GM21526 (cell line): ENCODE results near the gene AGAP1.

Experiments used
- ATAC-seq: cut with Tn5 transposase; IDR thresholded peaks from one replicate; pipeline ENCODE4 v1.9.1; 2021; ENCODE audit warnings: moderate library complexity; ENCODE audit not compliant: unreplicated experiment, low FRiP score

The AGAP1 gene

DNA sequence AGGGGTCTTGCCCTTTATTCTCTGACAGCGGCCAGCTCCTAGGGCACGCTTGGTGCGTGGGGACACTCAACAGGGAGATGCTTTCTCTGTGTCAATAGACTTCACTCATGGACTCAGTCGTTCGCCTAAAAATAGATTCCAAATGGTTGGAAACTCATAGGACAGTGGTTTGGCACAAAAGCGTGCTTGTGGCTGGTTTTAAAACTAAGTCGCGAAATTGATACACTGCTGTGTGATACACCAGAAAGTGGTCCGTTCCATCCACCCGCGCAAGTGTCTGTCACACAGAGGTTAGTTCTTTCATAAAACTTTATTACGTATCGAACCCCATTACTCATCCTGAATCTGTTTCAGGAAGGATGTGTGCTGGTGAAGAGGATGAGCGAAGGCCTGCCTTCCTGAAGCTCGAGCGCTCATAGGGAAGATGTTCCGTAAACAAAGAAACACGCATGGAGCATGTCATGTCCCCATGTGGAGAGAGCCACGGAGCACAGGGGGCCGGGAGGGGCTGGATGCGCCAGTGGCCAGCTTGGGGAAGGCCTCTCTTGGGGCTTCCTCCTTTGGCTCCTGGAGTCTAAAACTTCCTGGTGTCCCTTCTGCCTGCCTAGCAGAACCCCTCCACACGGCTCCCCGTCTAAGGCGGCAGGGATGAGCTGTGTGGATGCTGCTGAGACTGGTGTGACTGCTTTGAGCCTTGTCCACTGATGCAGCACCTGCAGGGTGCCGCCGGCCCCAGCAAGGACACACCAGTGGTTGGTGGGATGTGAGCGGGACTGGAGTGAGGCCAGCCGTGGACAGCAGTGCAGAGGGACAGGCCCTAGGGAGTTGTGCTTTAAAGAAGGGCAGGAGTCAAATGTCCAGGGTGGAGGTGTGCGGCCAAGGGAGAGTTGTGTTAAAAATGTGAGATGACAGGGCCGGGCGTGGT, 467.1 kb downstream of the AGAP1 start:
- ATAC-seq = no peak

DNA sequence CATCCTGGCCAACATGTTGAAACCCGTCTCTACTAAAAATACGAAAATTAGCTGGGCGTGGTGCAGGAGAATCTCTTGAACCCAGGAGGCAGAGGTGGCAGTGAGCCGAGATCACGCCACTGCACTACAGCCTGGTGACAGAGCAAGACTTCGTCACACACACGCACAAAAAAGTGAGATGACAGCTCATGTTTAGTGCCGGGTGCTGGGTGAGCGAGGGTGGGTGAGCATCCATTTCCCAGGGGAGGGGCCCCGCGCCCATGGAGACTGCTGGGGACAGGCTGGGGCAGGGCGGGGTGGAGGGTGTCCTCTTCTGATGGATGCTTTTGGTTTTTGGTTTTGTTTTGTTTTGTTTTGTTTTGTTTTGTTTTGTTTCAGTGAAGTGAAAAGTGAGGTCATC, 467.9 kb downstream of the AGAP1 start:
- no peak for ATAC-seq

DNA sequence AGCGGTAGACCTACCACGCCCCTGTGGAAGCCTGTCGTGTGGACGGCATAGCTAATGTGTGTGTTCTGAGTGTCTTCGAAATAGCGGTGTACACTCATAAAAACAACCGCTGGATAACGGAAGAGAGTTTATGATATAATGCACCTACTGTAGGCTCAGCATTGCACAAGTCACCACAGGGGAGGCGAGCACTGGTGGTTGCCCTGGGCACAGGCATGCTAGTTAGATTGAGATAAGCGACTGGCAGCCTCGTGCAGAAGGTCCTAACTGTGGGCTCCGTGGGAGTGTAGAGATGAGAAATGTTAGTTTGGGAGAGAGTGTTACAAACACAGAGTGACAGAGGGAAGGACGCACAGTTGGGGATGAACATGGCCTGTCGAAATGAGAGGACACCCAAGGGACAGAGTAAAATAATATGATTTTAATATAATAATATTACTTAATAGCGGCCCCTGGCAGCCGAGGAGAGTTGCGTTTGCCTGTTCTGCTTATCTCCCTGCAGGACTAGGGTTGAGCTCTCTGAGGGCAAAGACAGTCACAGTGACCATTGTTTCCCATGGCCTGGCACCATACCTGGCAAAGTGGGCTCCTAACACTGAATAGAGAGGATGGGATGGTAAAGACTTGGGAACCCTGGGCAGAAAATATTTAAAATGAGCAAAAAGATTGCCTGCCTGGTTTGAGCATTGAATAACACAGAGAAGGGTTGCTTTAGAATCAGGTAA, 470.2 kb downstream of the AGAP1 start:
- ATAC-seq = no peak

DNA sequence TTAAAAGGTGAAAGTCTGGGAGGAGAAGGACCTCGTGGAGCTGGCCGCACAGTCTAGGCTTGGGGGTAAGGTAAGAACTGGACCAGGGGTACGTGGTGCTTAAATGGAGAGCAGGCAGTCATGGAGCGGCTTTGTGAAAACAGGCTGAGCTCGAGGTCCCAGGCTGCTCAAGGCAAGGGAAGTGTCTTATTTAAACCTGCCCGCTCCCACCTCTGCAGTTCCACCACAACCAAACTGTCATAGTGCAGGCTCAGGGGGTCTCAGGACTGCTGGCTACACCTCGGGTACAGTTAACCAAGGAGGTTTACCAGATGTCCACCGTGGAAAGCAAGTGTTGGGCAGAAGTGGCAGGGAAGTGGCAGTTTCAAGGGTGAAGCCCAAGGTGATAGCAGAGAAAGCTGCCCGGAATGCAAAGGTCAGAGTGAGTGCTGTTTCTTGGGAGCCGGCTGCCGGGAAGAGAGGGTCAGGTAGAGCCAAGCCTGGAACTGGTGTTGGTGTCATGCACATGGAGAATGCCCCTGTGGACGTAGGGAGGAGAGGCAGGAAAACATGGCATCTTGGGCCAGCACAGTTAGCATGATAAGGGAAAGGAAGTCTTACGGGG, 471.0 kb downstream of the AGAP1 start:
- no peak for ATAC-seq

DNA sequence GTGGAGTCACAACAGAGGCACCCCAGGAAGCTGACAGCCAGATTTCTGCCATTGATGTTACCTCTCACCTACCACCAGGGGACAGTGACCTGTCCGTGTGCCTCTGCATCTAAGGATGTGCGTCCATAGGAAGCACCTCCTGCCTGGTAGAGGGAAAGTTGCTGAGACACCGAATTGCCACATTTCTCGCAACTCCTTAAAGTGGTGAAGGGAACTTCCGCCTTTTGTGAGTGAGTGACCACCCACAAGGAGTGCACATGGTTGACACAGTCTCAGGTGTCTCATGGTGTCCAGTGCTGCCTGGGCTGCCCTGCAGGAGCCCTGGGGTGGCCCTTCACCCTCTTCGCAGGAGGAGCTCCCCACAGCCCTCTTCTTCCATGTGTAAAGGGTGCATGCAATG, 472.6 kb downstream of the AGAP1 start:
- no peak for ATAC-seq

DNA sequence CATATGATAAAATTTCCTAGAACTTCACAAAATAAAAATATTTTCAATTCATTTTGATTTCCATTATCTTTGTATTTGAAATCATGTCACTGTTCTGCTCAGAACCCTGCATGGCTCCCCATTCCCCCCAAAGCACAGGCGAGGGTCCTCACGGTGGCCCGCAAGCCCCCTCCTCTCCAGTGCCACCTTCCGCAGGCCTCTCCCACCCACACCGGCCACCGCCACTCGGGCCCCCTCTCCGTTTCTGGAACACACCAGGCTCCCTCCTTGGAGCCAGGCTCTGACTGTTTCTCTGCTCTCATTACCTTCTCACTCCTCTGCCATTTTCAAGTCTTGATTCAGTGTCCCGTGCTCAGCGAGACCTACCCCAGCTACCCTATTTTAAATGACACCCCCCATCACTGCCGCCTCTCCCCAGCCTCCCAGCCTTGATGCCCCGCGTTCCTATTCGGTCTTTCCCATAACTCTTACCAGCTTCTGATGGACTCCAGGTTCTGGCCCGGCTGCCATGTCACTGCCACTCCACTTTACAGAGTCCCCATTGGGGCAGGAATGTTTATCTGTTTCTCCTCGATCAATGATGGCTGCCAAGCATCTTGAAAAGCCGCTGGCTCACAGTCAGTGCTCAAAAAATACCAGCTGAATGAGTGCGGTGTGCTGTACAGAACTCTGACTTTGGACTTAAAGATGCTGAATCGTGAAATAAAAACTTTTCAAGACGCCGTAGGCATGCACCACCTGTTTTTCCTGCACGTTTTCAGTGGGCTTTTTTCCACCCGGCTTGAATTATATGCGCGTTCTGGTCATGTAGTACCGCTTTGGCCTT, 473.3 kb downstream of the AGAP1 start:
- no peak for ATAC-seq

DNA sequence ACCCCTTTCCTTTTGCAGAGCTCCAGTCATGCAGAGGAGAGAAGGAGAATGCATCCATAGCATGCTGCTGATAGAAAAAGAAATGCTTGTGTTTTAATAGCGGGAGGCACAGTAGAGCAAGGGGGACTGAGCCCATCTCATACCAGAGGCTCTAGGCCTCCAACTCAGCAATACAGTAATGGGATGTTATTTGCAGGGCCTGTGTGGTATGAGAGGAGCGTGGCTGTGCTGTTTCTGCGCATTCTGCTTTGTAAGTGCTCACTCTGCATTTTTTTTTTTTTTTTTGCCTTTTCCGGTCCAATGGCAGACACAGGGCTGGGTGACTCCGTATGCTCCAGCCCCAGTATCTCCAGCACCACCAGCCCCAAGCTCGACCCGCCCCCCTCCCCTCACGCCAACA, 474.3 kb downstream of the AGAP1 start:
- no peak for ATAC-seq

DNA sequence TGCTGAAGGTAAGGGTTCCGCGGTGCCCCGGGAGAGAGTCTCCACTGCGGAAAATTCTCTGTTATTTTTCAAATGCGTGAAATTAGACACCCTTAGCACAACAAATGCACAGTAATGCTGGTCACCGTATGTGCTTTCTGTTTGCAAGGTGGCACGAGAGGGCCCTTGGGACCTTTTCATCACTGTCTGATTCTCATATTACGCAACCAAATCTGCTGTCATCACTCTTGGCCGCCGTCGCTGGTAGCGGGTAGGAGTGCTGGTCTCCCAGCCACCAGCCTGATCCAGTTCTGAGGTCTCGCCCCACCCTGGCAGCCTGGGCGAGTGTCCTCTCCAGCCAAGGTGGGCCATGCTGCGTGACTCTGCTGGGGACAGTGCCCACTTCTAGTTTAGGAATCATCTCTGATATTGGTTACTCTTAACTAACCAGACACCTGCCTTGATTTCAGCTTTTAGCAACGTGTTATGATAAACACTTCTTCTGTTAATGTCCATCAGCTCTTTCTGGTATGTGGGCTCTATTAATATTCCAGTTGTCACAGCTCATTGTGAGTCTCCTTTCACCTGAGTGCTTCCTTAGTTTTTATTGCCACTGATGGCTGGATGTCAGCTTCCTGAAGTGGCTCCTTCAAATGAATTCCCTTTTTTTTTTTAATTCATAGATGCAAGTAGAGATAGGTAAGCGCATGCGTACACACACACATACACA, 474.9 kb downstream of the AGAP1 start:
- ATAC-seq = no peak

DNA sequence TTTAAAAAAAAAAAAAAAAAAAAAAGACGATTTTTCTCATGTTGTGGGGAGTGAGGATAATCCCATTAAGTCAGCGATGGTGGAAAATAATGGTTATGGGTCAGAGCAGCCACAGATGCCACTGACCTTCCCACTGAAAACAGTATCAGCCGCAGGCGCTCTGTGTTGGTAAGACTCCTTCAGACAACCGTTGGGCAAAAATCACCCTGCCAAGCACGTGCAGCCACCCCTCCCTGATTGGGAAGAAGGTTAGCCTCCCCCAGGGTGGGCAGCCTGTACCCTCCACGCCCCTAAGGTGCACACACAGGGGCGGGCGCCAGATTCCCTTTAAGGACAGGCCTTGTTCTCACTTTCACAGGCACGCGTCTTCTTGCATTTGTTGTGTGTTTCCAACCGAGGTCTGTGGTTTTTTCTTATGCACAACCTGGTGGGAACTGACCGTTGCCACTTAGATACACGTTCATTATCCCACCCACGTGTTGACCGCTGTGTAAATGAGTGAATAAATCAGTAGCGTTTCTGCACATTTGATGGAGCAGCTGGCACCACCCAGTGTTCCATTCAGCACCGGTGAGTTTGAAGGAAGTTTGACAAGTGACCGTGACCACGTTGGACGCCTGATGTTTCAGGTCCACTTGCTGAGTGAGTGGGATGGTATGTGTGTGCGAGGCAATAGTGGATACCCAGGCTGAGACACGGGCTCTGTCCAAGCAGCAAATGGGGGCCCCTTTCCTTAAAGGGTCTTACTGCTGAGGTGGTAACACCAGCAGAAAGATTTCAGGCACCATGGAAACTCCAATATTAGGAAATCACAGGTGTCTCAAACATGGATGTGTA, 476.6 kb downstream of the AGAP1 start:
- no peak for ATAC-seq

DNA sequence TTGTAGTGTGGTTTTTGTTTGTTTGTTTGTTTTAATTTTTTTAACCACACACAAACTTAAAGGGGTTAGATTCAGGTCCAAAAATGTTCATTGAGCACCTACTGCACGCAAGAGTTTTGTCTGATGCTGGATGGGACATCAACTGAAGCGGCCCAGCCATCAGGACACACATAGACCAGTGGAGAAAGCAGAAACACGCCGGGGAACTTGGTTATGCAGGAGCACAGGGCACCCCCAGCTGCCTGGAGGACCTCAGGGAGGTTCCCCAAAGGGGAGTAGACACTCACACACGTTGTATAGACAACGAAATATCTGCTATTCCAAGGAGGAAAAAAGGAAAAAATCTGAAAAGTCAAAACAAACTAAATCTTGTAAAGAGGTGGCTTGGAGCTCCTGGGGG, 482.7 kb downstream of the AGAP1 start:
- no peak for ATAC-seq

DNA sequence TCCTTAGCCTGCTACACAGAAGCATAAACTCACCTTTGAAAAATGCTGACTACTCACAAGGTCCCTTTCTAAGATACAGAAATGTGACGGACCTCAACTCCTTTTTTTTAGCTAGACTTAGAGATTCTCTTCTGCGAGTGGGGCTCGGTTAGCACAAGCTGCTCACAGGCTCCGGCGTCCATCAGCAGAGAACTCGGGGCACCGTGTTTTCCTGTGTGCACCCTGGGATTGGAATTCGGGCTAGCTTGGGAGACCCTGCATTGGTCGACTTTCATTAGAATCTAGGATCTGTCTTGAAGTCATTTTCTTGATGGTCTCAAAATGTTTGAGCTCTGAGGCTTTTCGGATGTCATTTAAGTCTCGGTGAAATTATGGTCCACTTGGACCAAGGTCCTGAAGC, 483.1 kb downstream of the AGAP1 start:
- no peak for ATAC-seq

DNA sequence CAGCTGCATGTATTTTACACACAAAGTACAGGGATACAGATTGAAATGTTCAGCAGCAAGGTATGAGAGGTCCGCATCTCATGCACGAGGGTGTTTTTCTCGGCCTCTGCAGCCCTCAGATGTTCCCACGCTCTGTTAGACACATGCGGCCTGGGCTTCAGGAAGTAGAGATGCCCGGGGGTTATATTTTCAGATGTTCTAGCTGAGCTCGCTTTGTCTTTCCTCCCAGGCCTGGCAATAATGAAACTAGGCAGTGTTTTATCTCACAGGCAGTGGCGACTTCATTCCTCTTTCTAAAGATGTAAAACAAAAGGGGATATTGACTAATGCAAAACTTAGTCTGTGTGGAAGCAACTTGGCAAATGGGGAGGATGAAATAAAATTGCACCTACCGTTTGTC, 483.6 kb downstream of the AGAP1 start:
- ATAC-seq = no peak

DNA sequence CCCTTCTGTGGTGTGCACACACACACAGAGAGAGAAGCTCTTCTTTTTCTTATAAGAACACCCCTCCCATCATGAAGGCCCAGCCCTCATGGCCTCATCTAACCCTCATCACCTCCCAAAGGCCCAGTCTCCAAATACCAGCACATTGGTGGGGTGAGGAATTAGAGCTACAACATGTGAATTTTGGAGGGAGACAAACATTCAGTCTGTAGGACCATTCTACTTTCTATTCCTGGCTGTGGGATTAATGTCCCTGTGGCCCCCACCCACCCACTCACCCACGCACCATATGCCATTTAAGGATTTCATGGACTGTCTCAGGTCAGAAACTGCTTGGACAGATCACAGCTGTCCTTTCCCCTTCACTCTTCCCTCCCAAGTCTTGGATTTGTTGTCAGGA, 484.2 kb downstream of the AGAP1 start:
- ATAC-seq = no peak

DNA sequence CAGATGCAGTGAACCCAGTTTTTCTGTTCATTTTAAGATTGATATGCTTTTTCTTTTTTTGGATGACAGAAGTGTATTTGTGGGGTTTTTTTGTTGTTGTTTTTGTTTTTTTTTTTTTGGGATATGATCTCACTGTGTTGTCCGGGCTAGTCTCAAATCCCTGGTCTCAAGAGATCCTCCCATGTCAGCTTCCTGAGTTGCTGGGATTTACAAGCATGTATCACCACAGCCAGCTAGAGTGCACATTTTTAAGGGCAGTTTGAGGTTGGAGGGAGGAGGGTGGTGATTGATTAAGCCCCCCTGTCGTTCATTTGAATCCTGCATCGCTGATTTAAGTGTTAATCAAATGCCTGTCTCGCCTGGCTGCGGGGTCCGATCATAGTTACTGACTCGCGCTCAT, 485.2 kb downstream of the AGAP1 start:
- no peak for ATAC-seq

DNA sequence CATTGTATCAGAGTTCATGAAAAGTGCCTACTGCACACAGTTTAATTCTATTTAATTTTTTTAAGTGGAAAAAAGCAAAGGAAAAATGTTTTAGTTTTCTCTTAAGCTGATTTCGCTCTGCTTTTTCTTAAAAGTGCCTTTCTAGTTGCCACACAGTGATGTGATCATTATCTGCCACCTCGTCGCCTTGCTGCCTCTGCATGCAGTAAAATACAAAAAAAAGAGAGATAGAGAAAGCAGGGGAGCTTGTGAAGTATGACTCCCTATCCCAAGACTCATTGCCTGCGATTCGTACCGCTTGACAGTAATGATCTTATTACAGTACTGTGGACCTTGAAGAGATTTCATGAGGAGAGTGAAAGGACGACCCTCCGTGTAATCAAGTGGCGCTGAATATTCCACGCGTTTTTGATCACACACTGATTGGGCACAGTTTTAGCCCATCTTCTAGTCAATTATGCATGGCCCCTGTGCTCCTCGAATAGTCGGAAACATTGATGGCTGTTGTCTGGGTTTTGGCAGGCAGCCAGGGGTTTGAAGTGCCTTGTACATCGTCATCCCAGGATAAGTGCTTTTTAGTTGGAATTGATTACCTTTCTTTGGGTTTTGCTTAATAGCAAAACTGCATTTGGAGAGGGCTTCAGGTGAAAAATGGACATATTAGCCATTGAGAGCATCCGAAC, 486.1 kb downstream of the AGAP1 start:
- no peak for ATAC-seq

DNA sequence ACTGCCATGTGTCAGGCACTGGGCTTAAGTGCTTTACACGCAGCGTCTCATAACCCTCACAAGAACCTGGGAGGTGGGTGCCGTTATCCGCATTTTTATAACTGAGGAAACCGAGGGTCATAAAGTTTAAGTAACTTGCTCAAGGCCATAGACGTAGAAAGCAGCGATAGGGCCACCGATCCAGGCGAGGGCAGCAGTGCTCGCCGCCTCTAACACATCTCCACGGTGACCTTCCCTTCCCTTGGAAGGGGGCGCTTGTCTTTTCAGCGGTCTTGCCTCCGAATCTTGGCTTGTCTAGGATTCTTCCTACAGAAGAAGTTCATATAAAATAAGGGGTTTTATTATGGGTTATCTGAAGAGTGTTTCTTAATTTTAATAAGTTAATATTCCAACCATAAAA, 487.8 kb downstream of the AGAP1 start:
- no peak for ATAC-seq

DNA sequence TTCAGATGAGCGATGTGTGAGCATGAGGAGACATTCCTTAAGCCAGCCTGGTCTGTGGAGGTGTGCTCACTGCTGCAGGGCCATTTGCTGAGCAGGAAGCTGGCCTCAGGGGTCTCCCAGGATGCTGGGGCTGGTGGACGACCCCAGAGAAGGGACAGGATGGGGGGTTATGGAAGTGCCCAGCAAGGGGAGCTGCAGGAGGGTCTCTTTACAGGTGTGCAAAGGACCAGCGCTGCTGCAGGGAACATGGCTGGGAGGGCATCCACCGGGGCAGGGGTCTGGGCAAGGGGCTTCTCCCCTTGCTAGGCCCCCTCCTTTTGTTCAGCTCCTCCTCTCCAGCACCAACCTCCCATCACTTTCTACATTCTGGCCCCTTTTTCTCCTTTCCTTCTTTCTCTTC, 489.2 kb downstream of the AGAP1 start:
- ATAC-seq = no peak

DNA sequence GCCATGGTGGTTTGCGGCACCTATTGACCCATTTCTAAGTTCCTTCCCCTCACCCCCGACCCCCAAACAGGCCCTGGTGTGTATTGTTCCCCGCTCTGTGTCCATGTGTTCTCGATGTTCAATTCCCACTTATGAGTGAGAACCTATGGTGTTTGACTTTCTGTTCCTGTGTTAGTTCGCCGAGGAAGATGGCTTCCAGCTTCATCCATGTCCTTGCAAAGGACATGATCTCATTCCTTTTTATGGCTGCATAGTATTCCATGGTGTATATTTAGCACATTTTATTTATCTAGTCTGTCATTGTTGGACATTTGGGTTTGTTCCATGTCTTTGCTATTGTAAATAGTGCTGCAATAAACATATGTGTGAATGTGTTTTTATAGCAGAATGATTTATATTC, 490.7 kb downstream of the AGAP1 start:
- ATAC-seq = no peak

DNA sequence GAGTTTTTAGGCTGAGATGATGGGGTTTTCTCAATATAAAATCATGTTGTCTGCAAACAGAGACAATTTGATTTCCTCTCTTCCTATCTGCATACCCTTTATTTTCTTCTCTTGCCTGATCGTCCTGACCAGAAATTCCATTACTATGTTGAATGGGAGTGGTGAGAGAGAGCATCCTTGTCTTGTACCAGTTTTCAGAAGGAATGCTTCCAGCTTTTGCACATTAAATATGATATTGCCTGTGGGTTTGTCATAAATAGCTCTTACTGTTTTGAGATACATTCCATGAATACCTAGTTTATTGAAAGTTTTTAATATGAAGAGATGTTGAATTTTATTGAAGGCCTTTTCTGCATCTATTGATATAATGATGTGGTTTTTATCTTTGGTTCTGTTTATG, 492.5 kb downstream of the AGAP1 start:
- ATAC-seq = no peak
